NCI-H748 (cell line): Measurements from ENCODE around the gene CEACAM19.
A peak's percentile ranks its signal among the peaks of the same experiment; 100 is the strongest.
"Not testable (repeated sequence)": the region's sequence is repeated elsewhere in the genome, so short reads cannot be mapped to it uniquely, and the experiment has no call there.

Source experiments
- DNase-seq: peaks from one replicate; lab custom pipeline; 2025; ENCODE audit not compliant: unreplicated experiment; lab: John Stamatoyannopoulos, UW

The CEACAM19 gene, protein sequence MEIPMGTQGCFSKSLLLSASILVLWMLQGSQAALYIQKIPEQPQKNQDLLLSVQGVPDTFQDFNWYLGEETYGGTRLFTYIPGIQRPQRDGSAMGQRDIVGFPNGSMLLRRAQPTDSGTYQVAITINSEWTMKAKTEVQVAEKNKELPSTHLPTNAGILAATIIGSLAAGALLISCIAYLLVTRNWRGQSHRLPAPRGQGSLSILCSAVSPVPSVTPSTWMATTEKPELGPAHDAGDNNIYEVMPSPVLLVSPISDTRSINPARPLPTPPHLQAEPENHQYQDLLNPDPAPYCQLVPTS

DNA sequence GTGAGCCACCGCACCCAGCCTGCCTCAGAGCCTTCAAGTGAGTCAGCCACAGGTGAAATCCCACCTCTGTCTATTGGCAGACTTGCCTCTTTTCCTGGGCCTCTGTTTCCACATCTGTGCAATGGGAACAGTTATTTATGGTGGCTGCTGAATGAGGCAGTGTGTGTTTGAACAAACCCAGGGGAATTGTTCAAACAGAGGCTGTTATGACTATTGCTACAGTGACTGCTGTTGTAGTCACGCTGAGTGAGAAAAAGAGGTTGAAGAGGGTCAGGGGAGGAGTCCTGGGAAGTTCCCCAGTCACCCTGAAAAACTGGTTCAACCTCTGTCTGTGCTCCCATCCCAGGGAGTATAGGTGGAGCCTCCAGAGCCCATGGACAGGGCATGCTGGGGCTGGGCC lies at the start of gene CEACAM19:
TSS of gene CEACAM19 (plus strand) at position 83 of the 400 bp plus-strand sequence. CDS start 450 bp downstream, outside the sequence.
- peak; percentile 17 for DNase-seq

DNA sequence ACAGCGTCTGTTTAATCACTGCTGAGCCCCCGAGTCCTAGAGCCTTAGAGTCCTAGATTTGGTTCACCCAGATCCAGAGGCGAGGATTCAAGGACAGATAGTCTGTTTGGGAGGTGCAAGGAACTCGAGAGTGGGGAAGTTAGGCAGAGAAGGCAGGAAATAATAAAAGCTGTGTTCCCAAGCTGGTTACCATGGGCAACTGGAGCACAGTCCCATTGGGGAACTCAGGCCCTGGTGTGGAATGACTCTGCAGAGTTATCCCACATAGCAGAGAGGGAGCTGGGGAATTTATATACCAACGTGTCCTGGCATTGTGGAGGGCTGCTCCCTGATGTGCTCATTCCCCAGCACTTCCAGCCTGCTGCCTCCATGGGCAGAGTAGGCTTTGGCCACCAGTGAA lies 48.2 kb upstream of the CEACAM19 start:
- DNase-seq: no peak

DNA sequence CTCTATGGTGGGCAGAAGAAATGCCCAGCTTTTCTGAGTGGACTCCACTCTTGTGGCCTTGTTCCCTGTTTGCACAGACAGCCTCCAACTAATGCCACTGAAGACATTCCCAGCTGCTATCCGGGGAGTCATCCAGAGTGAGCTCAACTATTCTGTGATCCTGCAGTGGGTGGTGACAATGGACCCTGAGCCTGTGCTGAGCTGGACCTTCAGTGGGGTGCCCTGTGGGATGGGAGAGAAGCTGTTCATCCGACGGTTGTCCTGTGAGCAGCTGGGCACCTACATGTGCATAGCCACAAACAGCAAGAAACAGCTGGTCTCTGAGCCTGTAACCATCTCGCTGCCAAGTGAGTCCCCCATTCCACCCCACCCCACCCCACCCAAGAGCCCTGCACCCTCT lies 47.7 kb upstream of the CEACAM19 start:
- DNase-seq: no peak

DNA sequence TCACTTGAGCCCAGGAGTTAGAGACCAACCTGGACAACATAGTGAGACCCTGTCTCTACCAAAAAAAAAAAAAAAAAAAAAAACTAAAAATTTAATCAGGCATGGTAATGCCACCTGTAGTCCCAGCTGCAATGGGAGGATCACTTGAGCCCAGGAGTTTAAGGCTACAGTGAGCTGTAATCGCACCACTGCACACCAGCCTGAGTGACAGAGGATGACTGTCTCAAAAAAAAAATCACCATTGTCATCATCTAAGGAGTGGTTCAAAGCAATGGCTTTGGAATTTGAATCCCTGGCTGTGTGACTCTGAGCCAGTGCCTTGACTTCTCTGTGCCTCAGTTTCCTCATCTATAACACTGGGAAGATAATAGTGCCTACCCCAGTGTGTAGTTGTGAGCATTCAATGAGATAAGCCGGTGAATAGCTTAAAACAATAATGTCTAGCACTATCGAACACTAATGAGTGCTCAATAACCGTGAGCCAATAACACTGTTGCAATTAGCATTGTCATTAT lies 46.4 kb upstream of the CEACAM19 start:
- DNase-seq: no peak

DNA sequence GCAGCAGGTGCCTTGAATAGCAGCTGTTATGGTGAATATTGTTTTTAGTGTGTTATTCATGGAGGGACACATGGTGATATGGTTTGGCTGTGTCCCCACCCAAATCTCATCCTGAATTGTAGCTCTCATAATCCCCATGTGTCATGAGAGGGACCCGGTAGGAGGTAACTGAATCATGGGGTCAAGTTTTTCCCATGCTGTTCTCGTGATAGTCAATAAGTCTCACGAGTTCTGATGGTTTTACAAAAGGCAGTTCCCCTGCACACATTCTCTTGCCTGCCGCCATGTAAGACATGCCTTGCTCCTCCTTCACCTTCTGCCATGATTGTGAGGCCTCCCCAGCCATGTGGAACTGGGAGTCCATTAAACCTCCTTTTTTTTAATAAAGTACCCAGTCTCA lies 45.6 kb upstream of the CEACAM19 start:
- DNase-seq: not testable (repeated sequence)

DNA sequence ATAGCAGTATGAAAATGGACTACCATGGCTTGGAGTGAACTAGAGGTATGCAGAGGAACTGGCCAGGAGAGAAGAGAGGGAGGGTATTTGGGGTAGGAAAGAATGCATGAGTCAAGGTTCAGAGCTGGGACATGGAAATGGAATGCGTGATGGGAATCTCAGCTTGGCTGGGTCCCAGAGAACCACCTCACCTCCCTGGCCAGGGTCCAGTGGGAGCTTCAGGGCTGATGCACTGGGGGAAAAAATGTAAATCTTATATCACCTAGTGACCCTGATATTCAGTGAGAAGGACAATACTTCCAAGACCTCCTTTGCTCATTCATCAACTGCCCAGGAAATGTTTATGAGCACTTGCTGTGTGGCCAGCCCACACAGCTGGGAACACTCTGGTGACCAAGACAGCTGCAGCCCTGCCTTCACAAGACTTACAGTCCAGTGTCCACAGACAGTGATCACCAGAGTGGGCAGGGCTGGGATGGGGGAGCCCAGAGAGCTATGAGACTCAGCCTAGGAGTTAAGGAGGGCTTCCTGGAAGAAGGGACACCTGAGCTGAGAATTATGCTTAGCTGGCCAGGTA lies 45.1 kb upstream of the CEACAM19 start:
- no peak for DNase-seq

DNA sequence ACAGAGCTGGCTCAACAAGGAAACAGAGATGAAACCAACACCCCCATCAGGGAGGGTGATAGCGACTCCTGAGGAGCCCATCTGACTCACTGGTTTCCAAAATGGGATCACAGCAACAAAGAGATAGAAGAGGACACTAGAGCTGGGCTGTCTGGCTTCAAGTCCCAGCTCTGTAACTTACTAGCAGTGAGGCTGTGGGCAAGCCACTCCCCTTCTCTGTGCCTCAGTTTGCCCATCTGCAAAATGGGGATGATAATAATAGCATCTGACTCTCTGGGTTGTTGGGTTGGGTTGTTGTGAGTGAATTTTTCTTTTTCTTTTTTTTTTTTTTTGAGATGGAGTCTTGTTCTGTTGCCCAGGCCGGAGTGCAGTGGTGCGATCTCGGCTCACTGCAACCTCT lies 43.7 kb upstream of the CEACAM19 start:
- no peak for DNase-seq

DNA sequence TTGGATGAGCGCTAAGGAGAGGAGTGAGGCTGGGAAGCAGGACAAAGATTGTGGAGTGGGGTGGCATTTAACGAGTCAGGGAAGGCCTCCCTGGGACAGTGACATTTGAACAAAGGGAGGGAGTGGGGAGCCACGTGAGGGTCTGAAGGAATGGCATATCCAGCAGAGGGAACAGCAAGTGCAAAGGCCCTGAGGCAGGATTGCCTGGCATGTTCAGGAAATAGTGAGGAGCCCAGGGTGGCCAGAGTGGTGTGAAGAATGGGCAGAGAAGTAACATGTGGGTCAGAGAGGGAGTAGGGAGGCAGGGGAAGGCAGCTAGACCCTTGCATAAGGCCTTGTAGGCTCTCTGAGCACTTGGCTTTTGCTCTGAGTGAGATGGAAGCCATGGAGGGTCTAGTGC lies 42.5 kb upstream of the CEACAM19 start:
- DNase-seq: no peak

DNA sequence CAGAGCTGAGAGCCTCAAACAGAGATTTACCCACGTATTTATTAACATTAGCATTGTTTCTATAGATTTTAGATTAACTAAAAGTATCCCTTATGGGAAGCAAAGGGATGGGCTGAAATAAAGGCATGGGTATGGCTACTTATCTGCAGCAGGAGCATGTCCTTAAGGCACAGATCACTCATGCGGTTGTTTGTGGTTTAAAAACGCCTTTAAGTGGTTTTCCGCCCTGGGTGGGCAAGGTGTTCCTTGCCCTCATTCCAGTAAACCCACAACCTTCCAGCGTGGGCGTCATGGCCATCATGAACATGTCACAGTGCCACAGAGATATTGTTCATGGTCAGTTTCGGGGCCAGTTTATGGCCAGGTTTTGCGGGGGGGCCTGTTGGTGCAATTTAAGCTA lies 39.7 kb upstream of the CEACAM19 start:
- not testable (repeated sequence) for DNase-seq

DNA sequence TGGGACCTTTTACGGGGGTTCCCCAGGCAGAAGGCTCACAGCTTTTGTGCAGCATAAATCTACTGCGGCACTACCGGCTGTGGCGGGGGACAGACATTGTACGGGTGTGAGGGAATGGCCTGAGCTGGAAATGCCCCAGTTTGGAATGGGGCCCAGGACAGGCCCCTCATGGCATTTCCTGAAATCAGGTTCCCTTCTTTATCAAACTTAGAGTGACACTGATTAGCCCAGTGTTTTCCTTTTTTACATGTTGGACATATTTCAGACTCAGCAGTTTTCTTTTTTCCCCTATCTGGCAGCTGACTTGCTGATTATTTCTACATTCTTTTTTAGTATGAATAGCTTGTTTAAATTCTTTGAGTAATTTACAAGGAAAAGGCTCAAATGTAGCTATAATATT lies 37.2 kb upstream of the CEACAM19 start:
- DNase-seq: not testable (repeated sequence)

DNA sequence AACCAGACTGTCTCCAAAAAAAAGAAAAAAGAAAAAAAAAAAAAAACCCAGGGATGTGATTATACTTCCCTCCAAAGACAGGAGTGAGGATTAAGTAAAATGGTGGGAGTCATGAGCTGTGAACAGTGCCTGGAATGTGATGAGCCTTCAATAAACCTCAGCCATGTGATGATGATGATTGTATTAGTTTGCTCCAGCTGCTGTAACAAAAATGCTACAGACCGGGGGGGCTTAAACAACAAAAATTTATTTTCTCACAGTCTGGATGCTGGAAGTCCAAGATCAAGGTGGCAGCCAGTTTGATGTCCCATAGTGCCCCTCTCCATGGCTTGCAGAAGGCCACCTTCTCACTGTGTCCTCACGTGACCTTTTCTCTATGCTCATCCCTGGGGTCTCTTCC lies 36.5 kb upstream of the CEACAM19 start:
- no peak for DNase-seq

DNA sequence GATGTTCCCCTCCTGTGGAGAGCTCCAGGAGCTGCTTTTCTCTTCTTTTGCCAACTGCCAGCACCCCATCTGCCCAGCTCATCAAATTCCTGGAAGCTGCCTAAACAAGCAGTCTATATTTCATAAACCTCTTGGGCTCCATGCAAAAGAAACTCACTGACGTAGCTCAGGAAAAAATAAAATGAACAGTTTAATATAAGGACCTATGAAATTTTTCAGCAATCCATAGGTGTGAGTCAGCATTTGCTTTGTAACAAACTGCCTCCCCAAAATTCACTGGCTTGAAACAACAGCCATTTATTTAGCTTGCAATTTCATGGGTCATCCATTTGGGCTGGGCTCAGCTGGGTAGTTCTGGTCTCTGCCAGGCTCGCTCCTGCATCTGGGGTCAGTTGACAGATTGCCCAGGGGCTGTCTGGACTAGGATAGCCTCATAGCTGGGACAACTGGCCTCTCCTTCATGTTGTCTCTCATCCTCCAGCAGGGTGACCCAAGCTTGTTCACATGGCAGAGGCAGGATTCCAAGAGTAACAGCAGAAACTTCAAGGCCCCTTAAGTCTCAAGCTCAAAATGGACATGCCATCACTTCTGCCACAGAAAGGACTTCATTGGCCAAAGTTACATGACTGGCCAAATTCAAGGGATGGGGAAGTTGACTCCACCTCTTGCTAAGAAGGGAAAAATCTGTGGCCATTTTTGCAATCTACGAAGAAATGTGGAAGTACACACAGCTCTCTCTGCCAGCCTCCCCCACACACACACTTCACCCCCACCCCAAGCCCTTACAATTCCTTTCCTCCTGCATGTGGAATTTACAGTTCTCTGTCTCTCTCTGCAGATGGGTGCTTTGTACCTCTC lies 35.5 kb upstream of the CEACAM19 start:
- no peak for DNase-seq

DNA sequence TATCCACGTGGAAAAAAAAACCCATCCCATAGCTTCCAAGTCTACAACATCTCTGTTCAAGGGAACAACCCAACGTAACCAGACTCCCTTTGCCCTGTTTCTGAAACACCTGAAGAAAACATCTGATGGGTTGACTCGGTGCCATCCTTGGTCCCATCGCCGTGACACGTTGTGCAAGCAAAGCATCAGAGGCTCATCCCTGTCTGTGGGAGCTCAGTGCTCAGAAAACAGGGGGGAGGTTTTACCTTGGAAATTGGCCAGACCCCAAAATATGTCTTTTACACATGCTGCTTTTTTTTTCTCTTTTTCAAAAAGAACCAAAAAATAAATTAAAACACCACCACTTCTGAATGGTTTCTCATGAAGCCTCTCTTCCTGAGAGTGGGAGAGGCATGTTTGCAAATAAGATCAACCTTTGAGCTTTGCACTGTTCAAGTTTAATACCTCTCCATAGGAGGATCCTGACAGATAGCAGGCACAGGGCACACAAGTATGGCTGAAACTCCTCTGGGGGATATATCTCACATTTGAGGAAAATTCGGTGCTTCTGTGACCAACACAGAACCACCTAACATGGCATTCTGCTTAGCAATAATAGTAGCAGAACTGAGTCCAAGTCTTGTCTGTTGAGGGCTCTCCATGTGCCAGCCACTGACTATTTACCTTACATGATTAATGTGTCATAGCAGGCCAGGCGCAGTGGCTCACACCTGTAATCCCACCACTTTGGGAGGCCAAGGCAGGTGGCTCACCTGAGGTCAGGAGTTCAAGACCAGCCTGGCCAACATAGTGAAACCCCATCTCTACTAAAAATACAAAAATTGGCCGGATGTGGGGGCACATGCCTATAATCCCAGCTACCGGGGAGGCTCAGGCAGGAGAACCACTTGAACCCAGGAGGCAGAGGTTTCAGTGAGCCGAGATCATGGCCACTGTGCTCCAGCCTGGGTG lies 34.6 kb upstream of the CEACAM19 start:
- DNase-seq: no peak

DNA sequence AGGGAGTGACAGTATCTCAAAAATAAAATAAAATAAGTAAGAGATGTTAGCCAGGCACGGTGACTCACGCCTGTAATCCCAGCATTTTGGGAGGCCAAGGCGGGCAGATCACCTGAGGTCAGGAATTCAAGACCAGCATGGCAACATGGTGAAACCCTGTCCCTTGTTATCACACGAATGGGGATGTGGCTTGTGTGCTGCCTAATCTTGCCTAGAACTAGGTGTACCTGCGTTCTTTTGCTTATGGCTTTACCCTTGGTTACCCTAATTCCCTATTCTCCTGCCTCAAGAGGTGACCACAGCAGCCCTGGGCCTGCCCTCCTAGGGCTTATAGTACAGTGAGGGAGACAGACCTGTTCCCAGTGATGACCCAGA lies 33.9 kb upstream of the CEACAM19 start:
- DNase-seq: no peak

DNA sequence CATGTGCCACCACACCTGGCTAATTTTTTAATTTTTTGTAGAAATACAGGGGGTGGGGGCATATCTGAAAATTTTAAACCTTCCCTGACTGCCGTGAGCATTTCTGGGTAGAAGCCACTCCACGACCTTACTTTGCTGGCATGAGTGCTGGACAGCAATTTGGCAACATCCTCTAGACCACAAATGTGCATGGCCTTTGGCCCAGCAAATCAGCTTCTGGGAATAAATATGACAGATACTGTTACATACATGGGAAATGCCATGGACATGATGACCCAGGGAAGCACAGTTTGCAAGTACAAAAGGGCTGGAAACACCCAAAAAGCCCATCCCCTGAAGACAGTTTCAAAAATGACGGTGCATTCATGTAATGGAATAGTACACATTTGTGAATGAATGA lies 30.8 kb upstream of the CEACAM19 start:
- DNase-seq: no peak

DNA sequence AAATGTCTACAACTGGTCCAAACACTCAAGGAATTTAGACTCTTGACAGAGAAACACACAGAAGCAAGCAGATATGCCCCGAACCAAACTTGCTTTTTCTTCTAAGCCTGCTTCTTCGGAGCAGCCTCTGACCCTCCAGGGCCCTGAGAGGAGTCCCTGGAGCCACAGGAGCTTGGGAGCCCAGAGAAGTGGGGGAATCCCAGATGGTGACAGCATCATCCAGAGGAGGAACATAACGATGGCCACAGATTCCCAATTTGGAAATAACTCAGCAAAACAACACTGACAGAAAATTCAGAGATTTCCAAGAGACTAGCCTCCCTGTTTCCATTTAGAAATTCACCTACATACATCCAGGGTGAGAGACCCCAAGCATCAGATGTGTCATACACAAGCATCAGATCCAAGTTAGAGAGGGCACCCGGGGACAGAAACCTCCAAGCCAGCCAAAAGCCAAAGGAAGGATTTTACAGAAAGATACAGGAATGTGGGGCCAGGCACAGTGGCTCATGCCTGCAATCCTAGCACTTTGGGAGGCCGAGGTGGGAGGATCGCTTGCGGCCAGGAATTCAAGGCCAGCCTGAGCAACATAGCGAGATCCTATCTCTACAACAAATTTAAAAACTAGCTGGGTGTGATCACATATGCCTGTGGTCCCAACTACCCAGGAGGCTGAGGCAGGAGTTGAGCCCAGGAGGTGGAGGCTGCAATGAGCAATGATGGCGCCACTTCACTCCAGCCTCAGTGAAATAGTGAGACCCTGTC lies 29.6 kb upstream of the CEACAM19 start:
- DNase-seq: no peak

DNA sequence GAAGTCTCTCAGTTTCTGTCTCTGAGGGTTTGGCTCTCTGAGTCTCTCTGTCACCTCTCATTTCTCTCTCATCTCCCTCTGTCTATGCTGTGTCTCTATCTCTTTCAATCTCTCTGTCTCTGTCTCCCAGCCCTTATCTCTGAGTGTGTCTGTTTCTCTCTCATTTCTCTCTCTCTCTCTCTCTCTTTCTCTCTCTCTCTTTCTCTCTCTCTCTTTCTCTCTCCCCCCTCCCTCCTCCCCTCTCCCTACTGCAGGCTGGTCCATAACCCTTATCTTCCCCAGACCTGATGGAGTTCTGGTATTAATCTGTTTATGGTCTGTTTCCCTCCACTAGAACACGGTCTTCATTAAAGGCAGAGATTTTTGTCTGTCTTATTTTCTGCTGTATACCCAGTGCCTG lies 28.9 kb upstream of the CEACAM19 start:
- DNase-seq: no peak

DNA sequence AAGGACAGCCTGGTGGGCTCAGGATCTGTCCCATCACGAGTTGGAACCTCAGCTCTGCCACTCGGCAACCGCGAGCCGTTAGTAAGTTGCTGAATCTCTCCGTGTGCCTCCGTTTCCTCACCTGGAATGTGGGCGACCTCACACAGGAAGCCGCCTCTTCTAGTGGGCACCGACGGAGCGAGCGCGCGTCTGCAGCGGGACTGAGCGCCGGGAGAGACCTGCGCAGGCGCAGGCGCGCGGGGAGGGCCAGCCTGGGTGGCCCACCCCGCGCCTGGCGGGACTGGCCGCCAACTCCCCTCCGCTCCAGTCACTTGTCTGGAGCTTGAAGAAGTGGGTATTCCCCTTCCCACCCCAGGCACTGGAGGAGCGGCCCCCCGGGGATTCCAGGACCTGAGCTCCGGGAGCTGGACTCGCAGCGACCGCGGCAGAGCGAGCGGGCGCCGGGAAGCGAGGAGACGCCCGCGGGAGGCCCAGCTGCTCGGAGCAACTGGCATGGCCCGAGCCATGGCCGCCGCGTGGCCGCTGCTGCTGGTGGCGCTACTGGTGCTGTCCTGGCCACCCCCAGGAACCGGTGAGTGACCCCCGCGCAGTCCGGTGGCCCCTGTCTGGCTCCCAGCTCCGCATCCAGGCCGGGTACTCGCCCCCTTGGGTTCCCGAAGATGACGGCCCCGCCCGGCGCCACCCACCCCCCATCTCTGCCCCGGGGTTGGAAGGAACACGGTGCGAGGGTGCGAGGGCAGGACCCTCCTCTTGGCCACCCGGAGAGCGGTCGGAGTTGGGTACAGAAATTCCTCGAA lies 27.5 kb upstream of the CEACAM19 start, which contains the start of gene PVR:
TSS of gene PVR (plus strand) at position 306 of the 797 bp plus-strand sequence. CDS start at position 493, 187 bp downstream.
- DNase-seq: peak; percentile 88

DNA sequence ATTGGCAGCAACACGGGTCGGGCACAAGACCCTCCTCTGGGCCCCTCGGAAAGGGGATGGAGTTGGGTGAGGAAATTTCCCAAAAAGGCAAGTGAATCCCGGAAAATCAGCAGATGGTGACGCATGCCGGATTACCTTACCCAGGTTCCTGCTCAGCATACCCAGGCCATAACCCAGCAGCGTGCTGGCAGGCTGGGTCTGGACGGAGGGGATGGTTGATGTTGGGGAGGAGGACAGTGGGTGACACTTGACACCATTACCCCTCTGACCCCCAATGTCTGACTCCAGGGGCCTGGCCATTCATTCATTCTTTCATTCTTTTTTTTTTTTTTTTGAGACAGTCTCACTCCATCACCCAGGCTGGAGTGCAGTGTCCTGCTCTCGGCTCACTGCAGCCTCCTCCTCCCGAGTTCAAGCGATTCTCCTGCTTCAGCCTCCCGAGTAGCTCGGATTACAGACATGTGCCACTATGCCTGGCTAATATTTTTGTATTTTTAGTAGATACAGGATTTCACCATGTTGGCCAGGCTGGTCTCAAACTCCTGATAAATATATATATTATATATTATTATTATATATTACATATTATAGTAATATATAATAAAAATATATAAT lies 26.8 kb upstream of the CEACAM19 start:
- peak; percentile 73 for DNase-seq
